GOT3 (cell line): ENCODE measurements around the gene CSTB.

Experiments used
- DNase-seq: peaks from one replicate; lab custom pipeline; 2025; ENCODE audit warnings: mixed read lengths; lab: John Stamatoyannopoulos, UW

CSTB gene

GRCh38 chr21:43750339-43751033 is 25.6 kb downstream of the CSTB start:
- no peak for DNase-seq

- DNase-seq: no peak
These were observed 26.4 kb downstream of the CSTB start for GRCh38 chr21:43749651-43750262.

- no peak for DNase-seq
These were observed 27.5 kb downstream of the CSTB start for GRCh38 chr21:43748622-43749021.

- no peak for DNase-seq
These were observed 30.2 kb downstream of the CSTB start for GRCh38 chr21:43745772-43746517.

- no peak for DNase-seq
These were observed 31.4 kb downstream of the CSTB start for GRCh38 chr21:43744725-43745124.

GRCh38 chr21:43743947-43744346 is 32.2 kb downstream of the CSTB start:
- DNase-seq: no peak

- DNase-seq: no peak
These were observed 34.5 kb downstream of the CSTB start for GRCh38 chr21:43741423-43742096.

GRCh38 chr21:43740497-43741156 is 35.5 kb downstream of the CSTB start:
- DNase-seq: no peak

- DNase-seq: no peak
These were observed 36.3 kb downstream of the CSTB start for GRCh38 chr21:43739621-43740435.

- DNase-seq: no peak
These were observed 38.8 kb downstream of the CSTB start for GRCh38 chr21:43737158-43737950.

- no peak for DNase-seq
These were observed 39.8 kb downstream of the CSTB start for GRCh38 chr21:43736224-43736883.

- no peak for DNase-seq
These were observed 40.6 kb downstream of the CSTB start for GRCh38 chr21:43735236-43736091.

- no peak for DNase-seq
These were observed 41.2 kb downstream of the CSTB start for GRCh38 chr21:43734928-43735229.

GRCh38 chr21:43734131-43734927 is 41.8 kb downstream of the CSTB start:
- DNase-seq: no peak

- no peak for DNase-seq
These were observed 42.5 kb downstream of the CSTB start for GRCh38 chr21:43733529-43734071.

- no peak for DNase-seq
These were observed 43.0 kb downstream of the CSTB start for GRCh38 chr21:43733060-43733459.

- no peak for DNase-seq
These were observed 44.0 kb downstream of the CSTB start for GRCh38 chr21:43731891-43732711.
